Breast epithelium (tissue), 4 donors: Measurements from ENCODE around the gene RASL10B. TPM values are rescaled to one million over a fixed set of nuclear protein-coding genes. Genes with fewer than 3 reads are reported as not detected.

Experiments
- DNase-seq, 2 donors: peaks; one replicate each; pipeline ENCODE4 v3.0.0-alpha.2; 2019; ENCODE audit warnings: low spot score in 2 of 2
- H3K27ac ChIP-seq, 2 donors: fragments of 200-600 bp; sonication (generic) in 1 of 2; one replicate each; pipeline ENCODE4 v1.5.1; 2016 to 2019; ENCODE audit warnings: mild to moderate bottlenecking in 1 of 2
- H3K27me3 ChIP-seq, 2 donors: fragments of 200-600 bp; sonication (generic) in 1 of 2; one replicate each; pipeline versions ENCODE4 v1.5.1 to v1.6.0; 2017 to 2019; ENCODE audit warnings: control low read depth in 1 of 2, mild to moderate bottlenecking in 1 of 2
- H3K36me3 ChIP-seq: fragments of 200-600 bp; one replicate; pipeline ENCODE4 v1.5.1; 2019
- H3K4me1 ChIP-seq, 2 donors: fragments of 200-600 bp; sonication (generic); one replicate each; pipeline ENCODE4 v1.5.1; 2016 to 2019; ENCODE audit warnings: control low read depth in 1 of 2
- H3K4me3 ChIP-seq, 3 donors: fragments of 200-600 bp; sonication (generic); 1 replicate in 2 of 3; 2 replicates in 1 of 3; pipeline ENCODE4 v1.5.1; 2016 to 2019; ENCODE audit warnings: mild to moderate bottlenecking in 3 of 3, moderate library complexity in 2 of 3
- H3K9me3 ChIP-seq, 2 donors: fragments of 200-600 bp; sonication (generic) in 1 of 2; one replicate each; pipeline ENCODE4 v1.5.1; 2016 to 2019; ENCODE audit warnings: control low read depth in 1 of 2
- POLR2A ChIP-seq: fragments of 450-650 bp; IDR thresholded peaks from one replicate; pipeline ENCODE4 v1.6.1; 2016; ENCODE audit warnings: antibody characterized with exemption, mild to moderate bottlenecking, moderate library complexity
- POLR2AphosphoS5 ChIP-seq, 3 donors: sonication (generic); formaldehyde crosslinking; IDR thresholded peaks; one replicate each; pipeline ENCODE4 v1.6.1; 2017; ENCODE audit warnings: antibody characterized with exemption in 3 of 3
- intact Hi-C: fragments of 100-400 bp; cut with DNase I; formaldehyde crosslinking; loops from one replicate; pipeline ENCODE4 v1.15.1; 2023; ENCODE audit warnings: low total_unique reads
- total RNA-seq, 3 donors: library from RNA; depleted of rRNA; stranded (reverse); fragments of >200 nt; gene quantifications; one replicate each; pipeline ENCODE4 v1.1.0, GENCODE V29; 2016
- TF ChIP-seq, protein P1 (sequence below), 3 donors: fragments of 450-650 bp; IDR thresholded peaks; one replicate each; pipeline ENCODE4 v1.5.1; 2016 to 2017; ENCODE audit warnings: antibody characterized with exemption in 3 of 3, mild to moderate bottlenecking in 3 of 3, moderate library complexity in 3 of 3

RASL10B gene
- total RNA-seq, 3 donors from 2014 or later = 5.9 to 27.8 (median 11.1) TPM

DNA sequence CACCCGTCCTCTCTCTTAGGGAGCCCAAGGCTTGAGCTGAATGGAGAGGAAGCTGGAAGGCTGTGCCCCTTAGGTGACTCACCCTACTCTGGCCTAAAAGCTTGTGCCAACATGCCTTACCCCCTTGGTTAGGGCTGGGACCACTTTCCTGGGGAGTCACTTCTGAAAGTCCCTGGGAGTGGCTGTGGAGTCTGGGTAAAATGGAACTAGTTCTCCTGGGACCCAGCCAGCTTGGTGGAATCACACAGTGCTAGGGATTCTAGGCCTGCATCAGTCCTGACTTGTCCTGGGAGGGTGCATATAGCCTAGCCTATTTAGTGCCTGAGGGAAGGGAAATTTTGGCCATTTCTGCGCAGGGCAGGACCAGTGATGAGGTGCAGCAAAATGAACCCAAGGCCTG, 53.5 kb downstream of the RASL10B start:
- H3K27me3 ChIP-seq = no peaks in the 10 kb centered on the region
- DNase-seq = no peak
- intact Hi-C loops = no loop called here
- TF ChIP-seq POLR2AphosphoS5 (IDR thresholded peaks at IDR 0.05) = no peak
- TF ChIP-seq, protein P1, sequence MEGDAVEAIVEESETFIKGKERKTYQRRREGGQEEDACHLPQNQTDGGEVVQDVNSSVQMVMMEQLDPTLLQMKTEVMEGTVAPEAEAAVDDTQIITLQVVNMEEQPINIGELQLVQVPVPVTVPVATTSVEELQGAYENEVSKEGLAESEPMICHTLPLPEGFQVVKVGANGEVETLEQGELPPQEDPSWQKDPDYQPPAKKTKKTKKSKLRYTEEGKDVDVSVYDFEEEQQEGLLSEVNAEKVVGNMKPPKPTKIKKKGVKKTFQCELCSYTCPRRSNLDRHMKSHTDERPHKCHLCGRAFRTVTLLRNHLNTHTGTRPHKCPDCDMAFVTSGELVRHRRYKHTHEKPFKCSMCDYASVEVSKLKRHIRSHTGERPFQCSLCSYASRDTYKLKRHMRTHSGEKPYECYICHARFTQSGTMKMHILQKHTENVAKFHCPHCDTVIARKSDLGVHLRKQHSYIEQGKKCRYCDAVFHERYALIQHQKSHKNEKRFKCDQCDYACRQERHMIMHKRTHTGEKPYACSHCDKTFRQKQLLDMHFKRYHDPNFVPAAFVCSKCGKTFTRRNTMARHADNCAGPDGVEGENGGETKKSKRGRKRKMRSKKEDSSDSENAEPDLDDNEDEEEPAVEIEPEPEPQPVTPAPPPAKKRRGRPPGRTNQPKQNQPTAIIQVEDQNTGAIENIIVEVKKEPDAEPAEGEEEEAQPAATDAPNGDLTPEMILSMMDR (IDR thresholded peaks at IDR 0.05) = no peak
- no peak for TF ChIP-seq POLR2A
- no peaks in the 10 kb centered on the region for H3K4me1 ChIP-seq
- H3K36me3 ChIP-seq = no peaks in the 10 kb centered on the region
- H3K4me3 ChIP-seq = no peak overlapping the region
- no peaks in the 10 kb centered on the region for H3K9me3 ChIP-seq
- H3K27ac ChIP-seq = no peak overlapping the region

GRCh38 chr17:35786941-35787432, 55.5 kb downstream of the RASL10B start:
- no peaks in the 10 kb centered on the region for H3K9me3 ChIP-seq
- H3K27me3 ChIP-seq = no peaks in the 10 kb centered on the region
- H3K4me1 ChIP-seq = no peaks in the 10 kb centered on the region
- H3K36me3 ChIP-seq = no peaks in the 10 kb centered on the region
- TF ChIP-seq, protein P1 (IDR thresholded peaks at IDR 0.05) = no peak
- TF ChIP-seq POLR2A = no peak
- TF ChIP-seq POLR2AphosphoS5 (IDR thresholded peaks at IDR 0.05) = no peak
- intact Hi-C loops = no loop called here
- no peak overlapping the region for H3K4me3 ChIP-seq
- no peak overlapping the region for H3K27ac ChIP-seq
- no peak for DNase-seq

DNA sequence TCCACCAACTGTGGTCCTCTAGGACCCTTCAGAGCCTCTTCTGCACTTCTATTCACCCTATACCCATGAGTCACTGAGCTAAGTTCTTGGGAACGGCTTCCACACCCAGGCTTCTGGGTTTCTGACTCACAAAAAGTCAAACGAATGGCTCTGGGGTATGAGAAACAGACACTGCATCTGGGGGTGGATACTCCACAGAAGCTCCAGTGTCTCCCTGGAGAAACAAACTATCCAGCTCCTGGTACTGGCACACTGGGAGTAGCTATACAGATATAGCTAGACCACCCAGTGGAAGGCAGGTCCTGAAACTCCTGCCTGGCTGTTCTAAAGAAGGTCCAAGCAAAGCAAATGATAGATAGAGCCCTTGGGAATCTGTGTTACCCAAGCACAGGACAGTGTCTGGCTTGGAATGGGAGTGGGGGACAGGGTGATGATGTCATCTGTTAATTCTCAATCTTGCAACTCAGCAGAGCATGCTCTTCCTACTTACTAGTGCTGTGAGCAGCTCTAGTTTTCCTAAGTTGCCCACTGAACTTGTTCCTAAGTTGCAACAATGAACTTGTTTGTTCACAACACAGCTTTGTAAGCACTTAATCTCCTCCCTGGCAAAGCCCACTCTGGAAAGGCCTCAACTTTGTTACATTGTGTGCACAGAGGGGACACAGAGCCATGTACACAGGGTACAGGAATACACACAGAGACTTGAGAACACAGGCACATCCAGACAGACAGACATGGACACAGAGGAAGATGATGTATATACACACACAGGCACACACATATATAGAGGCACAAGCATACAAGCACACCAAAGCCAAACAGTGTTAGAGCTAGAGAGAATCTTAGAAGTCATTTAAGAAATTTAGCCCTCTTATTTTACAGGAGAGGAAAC, 57.3 kb downstream of the RASL10B start:
- no peaks in the 10 kb centered on the region for H3K4me1 ChIP-seq
- DNase-seq = no peak
- H3K27ac ChIP-seq = peak overlapping the region in 1 of 2 donors; percentile 55

GRCh38 chr17:35790841-35791240, 59.4 kb downstream of the RASL10B start:
- peaks cover 0 to 7% of the 10 kb centered on the region in 2 donors for H3K27me3 ChIP-seq
- no peak overlapping the region for H3K27ac ChIP-seq
- H3K36me3 ChIP-seq = no peaks in the 10 kb centered on the region
- H3K4me3 ChIP-seq = no peak overlapping the region
- DNase-seq = no peak
- intact Hi-C loops = no loop called here
- TF ChIP-seq, protein P1 (IDR thresholded peaks at IDR 0.05) = no peak
- no peak for TF ChIP-seq POLR2AphosphoS5 (IDR thresholded peaks at IDR 0.05)
- no peak for TF ChIP-seq POLR2A
- H3K9me3 ChIP-seq = no peaks in the 10 kb centered on the region
- H3K4me1 ChIP-seq = peaks cover 0 to 6% of the 10 kb centered on the region in 2 donors

More for the DNA sequence above, 57.3 kb downstream of the RASL10B start:
- no peaks in the 10 kb centered on the region for H3K36me3 ChIP-seq
- H3K9me3 ChIP-seq = no peaks in the 10 kb centered on the region
- intact Hi-C loops = no loop called here
- H3K4me3 ChIP-seq = no peak overlapping the region
- peaks cover 0 to 7% of the 10 kb centered on the region in 2 donors for H3K27me3 ChIP-seq
- TF ChIP-seq, protein P1 (IDR thresholded peaks at IDR 0.05) = no peak
- TF ChIP-seq POLR2AphosphoS5 (IDR thresholded peaks at IDR 0.05) (peak in 1 of 3 donors; percentile 21), POLR2A (no peak)
